Measurements from ENCODE around the gene RUSC1.

Gene RUSC1

DNA sequence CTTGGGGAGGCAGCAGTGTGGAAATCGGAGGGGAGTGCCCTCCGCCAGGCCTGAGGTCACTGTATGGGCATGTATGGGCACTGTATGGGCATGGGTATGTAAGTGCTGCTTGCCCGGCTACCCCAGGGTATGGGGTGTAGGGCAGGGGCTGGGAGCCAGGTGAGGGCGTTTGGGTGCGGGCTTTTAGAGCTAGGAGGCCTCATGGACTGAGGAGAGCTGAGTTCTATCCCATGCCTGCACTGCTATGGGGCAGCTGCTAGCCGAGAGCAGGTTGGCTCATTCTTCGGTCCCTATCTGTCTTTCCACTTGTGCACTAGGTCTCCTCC, 24.8 kb upstream of the RUSC1 start:
- no peak for DNase-seq (ENCODE audit: low read depth)

- DNase-seq (ENCODE audit: low read depth): no peak
These were observed 24.0 kb upstream of the RUSC1 start for GRCh38 chr1:155296661-155297060.

GRCh38 chr1:155297384-155297783, 23.3 kb upstream of the RUSC1 start:
- DNase-seq (ENCODE audit: low read depth): no peak

DNA sequence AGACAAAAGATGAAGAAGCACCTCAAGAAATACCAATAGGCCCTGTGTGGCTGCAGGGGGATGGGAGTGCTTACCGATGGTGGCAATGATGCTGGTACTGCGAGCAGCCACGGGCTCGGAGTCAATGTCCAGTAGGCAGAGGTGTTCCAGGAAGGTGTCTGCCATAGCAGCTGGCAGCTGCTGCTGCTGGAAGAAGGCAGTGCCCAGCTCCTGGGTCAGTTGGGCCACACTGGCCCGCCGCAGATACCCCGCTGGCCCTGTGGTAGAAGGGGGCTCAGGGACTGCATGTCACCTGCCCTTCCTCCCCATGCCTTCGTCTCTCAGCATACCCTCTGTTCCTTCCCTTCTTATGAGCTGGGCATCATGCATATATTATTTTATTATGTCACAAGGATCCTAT, 20.7 kb upstream of the RUSC1 start:
- DNase-seq (ENCODE audit: low read depth): no peak

DNA sequence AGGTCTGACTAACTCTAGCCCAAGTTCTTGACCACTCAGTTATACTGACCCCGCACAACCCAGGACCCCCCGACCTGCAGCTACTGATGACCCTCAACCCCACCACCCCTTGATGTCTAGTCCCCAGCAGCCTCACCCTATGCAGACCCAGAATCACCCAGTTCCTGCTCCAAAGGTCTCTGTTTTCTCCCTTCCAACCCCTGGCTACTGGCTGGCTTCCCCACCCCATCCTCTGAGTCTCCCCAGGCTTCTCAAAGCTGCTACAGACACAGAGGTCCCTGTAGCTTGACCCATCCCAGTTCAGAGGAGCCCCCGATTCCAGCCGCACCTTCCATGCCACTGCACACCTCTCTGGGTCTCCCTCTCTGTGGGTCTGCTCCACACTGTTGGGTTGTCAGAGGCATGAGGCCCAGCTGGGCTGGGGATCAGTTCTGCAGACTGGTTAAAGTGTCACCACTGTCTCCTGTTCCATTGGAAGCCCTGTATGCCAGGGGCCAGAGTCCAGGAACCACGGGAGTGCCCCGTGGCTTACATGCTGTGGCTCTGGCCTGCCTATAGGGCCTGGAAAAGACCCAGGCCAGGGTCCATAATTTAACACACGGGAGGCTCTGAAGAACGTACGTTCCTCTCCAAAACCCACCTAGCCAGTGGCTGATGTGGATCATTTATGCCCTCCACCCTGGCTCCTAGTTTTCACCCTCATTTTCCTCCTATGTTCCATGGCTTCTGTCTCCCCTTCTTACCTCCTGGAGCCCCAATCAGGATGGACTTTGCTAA, 20.0 kb upstream of the RUSC1 start:
- no peak for DNase-seq (ENCODE audit: low read depth)

DNA sequence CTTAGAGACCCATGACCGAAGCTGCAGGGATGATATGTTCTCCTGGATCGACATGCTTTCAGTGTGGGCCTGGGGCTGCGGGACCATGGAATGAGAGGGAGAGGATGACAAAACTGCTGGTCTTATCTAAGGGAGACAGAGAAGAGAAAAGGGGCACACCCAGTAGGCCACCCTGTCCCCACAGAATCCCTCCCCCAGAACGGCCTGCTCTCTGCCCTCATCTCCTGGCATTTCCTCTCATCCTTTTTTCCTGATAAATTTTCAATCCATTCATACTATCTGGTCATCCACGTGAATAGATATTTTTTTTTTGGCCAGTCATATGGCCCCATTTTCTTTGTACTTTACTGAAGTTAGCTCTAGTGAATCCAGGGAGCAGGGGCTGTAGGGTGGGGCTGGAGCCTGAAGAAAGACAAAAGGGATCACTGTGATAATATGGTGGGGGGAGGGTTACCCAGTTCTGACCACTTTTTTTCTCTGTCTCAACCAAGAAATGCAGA, 19.3 kb upstream of the RUSC1 start, which contains the start of gene PKLR:
Gene PKLR, minus strand, starts transcription at position 97 of the 500 bp plus-strand sequence. Its CDS starts 43 bp downstream, at position 54.
- no peak for DNase-seq (ENCODE audit: low read depth)

DNA sequence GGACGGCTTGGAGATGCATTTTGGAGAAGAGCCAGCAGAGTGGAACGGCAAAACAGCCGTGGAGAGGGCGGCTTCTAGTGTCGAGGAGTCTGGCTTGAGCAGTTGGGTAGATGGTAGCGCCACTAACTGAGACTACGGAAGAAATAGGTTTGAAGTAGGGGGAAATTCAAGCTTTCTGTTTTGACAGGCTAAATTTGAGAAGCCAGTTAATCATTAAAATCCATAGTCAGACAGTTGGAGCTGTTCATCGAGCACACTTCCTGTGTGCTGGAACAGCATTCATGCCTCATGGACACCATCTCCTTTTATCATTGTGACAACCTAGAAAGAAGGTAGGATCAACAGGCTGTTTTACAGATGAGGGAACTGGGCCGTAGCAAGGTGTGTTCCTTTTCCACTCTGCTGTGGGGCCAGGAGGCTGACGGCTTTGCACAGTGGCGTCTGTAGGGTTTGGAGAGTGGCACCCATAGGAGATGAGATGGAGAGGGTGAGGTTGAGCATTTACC, 16.1 kb upstream of the RUSC1 start:
- DNase-seq (ENCODE audit: low read depth): no peak

DNA sequence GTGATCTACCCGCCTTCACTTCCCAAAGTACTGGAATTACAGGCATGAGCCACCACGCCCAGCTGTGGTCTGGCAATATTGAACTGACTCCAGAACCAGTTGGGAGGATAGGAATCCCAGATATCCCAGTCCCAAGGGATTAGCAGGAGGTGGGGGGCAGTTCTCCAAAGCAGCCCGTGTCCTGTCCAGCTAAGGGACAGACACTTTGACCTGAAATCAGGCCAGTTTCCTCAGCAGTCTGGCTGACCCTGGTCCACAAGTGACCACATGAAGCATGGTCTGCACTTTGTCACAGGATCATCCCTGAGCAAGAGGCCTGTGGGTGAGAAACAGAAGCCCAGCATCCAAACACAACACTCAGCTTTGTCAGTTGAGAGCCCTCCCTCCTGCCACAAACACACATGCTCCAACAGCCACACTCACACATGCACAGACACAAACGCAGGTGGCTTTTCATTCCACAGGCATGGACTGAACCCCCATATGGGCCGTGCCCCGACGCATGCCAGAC, 14.8 kb upstream of the RUSC1 start:
- no peak for DNase-seq (ENCODE audit: low read depth)

DNA sequence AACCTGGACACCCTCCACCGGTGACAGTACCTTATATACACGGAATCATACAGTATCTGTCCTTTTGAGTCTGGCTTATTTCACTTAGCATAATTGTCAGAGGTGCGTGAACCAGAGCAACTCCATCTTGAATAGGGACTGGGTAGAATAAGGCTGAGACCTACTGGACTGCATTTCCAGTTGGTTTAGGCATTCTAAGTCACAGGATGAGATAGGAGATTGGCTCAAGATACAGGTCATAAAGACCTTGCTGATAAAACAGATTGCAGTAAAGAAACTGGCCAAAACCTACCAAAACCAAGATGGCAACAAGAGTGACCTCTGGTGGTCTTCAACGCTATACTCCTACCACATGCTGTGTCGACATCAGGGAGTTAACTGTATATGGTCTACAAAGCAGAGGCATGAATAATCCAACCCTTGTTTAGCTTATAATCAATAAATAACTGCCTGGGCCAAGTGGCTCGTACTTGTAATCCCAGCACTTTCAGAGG, 13.4 kb upstream of the RUSC1 start:
- no peak for DNase-seq (ENCODE audit: low read depth)

- peak; percentile 93 for DNase-seq (ENCODE audit: low read depth)
These were observed 11.9 kb upstream of the RUSC1 start, which contains the start of gene FDPS for GRCh38 chr1:155308493-155309422. TSS of gene FDPS (plus strand) at chr1:155308866. CDS start at chr1:155309790, 924 bp downstream.

- DNase-seq (ENCODE audit: low read depth): no peak
These were observed 11.2 kb upstream of the RUSC1 start for GRCh38 chr1:155309423-155310021.

GRCh38 chr1:155313261-155313660, 7.4 kb upstream of the RUSC1 start:
- DNase-seq (ENCODE audit: low read depth): no peak

DNA sequence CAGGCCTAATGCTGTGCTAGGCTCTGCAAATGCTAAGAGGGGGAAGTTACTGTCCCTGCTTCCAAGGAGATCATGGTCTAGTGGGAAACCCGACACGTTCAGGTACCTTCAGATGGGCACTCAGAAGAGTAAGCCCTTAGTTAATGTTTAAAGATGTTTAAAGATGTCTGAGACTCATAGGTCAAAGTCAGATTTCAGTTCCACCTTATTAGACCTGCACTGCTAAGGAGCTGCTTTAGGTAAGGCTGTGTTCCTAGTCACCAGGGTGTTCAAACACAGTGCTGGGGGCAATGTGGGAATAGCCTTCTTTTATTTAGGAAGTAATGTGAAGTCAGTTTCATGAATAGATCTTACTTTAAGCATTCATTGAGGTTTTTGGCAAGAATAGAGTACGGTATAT, 3.8 kb upstream of the RUSC1 start:
- DNase-seq (ENCODE audit: low read depth): no peak

- no peak for DNase-seq (ENCODE audit: low read depth)
These were observed 2.6 kb upstream of the RUSC1 start for GRCh38 chr1:155318082-155318481.

DNA sequence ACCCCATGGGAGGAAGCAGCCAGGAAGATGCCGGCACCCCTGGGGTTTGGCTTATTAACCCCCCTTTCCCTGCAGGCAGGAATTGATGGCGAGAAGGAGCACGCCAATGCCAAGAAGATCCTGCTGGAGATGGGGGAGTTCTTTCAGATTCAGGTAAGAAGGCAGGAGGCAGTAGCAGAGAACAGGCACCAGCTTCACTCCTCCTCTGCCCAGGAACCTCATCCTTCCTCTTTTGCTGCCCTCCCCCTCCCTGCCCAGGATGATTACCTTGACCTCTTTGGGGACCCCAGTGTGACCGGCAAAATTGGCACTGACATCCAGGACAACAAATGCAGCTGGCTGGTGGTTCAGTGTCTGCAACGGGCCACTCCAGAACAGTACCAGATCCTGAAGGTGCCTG, 1.2 kb upstream of the RUSC1 start:
- DNase-seq (ENCODE audit: low read depth): no peak

DNA sequence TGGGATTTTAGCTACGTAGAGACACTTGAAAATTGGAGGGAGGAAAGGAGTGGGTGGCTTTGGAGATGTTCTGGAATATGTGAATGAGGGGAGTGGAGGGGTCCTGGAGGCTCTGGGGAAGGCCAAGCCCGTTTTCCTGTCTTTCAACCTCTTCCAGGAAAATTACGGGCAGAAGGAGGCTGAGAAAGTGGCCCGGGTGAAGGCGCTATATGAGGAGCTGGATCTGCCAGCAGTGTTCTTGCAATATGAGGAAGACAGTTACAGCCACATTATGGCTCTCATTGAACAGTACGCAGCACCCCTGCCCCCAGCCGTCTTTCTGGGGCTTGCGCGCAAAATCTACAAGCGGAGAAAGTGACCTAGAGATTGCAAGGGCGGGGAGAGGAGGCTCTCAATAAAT, 442 bp upstream of the RUSC1 start:
- no peak for DNase-seq (ENCODE audit: low read depth)

- DNase-seq (ENCODE audit: low read depth): no peak
These were observed 1.2 kb downstream of the RUSC1 start for GRCh38 chr1:155321639-155322503.

DNA sequence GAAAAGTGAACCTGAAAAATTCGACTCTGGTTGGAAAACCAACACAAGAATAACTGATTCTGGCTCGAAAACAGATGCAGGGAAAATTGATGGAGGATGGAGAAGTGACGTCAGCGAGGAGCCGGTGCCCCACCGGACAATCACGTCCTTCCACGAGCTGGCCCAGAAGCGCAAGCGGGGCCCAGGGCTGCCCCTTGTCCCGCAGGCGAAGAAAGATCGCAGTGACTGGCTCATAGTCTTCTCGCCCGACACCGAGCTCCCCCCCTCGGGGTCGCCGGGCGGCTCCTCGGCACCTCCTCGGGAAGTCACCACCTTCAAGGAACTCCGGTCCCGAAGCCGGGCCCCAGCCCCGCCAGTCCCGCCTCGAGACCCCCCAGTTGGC, 1.9 kb downstream of the RUSC1 start:
- DNase-seq (ENCODE audit: low read depth): no peak

GRCh38 chr1:155322953-155323728, 2.4 kb downstream of the RUSC1 start:
- DNase-seq (ENCODE audit: low read depth): peak; percentile 86

DNA sequence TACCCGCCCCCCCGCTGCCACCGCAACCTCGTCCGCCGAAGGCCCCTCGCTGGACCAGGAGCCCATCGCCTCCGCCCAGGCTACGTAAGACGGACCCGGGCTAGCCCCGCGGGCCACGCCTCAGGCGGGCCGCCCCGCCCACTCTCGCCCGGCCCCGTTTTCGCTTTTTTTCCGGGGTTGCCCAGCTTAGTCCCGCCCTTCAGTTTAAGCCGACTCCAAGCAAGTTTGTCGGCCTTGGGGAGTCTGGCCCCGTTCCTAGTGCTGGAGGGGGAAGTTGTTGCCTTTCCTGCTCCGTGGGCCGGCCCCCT, 3.0 kb downstream of the RUSC1 start:
- peak; percentile 76 for DNase-seq (ENCODE audit: low read depth)

All from HS-27A (cell line).